HFFc6 (cell line): ENCODE measurements around the gene ARPC4. TPM values are rescaled to one million over a fixed set of nuclear protein-coding genes. Genes with fewer than 3 reads are reported as not detected.
"Not testable (repeated sequence)": the region's sequence is repeated elsewhere in the genome, so short reads cannot be mapped to it uniquely, and the experiment has no call there.

Experiments used
- DNase-seq: peaks from one replicate; pipeline ENCODE4 v3.0.0-alpha.2; 2018
- H3K27ac Mint-ChIP-seq: 2 replicates; pipeline ENCODE4 v1.8.0; 2020; ENCODE audit warnings: mild to moderate bottlenecking, mixed read lengths
- H3K27me3 Mint-ChIP-seq: 2 replicates; pipeline ENCODE4 v1.8.0; 2021; ENCODE audit warnings: mild to moderate bottlenecking, moderate library complexity, mixed read lengths; ENCODE audit not compliant: insufficient read depth
- H3K36me3 Mint-ChIP-seq: 2 replicates; pipeline ENCODE4 v1.8.0; 2021; ENCODE audit warnings: low read depth, mixed read lengths
- H3K4me1 Mint-ChIP-seq: 2 replicates; pipeline ENCODE4 v1.8.0; 2020; ENCODE audit warnings: low read depth, mixed read lengths
- H3K4me3 Mint-ChIP-seq: 2 replicates; pipeline ENCODE4 v1.8.0; 2020; ENCODE audit warnings: mild to moderate bottlenecking, moderate library complexity, mixed read lengths
- H3K9me3 Mint-ChIP-seq: 2 replicates; pipeline ENCODE4 v1.8.0; 2020; ENCODE audit warnings: mild to moderate bottlenecking, mixed read lengths
- CTCF ChIP-seq: fragments of 200-600 bp; sonication (generic); IDR thresholded peaks from 2 replicates; pipeline ENCODE4 v1.5.0; 2021; ENCODE audit warnings: antibody characterized with exemption, mild to moderate bottlenecking
- total RNA-seq, 6 experiments: library from RNA; stranded (reverse); fragmentation: NEBNext Ultra II Directional; extraction: Animal tissue kit (Norgen Biotek cat#: 25700); gene quantifications; 2 replicates in 1 of 6; 3 replicates in 5 of 6; pipeline ENCODE4 v1.2.3, GENCODE V29; 2021

The ARPC4 gene
- total RNA-seq, 6 experiments from 2014 or later = 252 to 303 (median 266) TPM

GRCh38 chr3:9843715-9844438, 51.0 kb downstream of the ARPC4 start, which contains the start of gene RPUSD3:
TSS of gene RPUSD3 (minus strand) at chr3:9844008. CDS start at chr3:9843990, 18 bp downstream.
- peaks cover 23% of the 10 kb centered on the region for H3K36me3 Mint-ChIP-seq
- H3K27me3 Mint-ChIP-seq = no peaks in the 10 kb centered on the region; the same call in none of the 2 replicates
- H3K27ac Mint-ChIP-seq = peak within 1 kb of the TSS; percentile 81
- peak; percentile 97 for DNase-seq
- H3K9me3 Mint-ChIP-seq = no peaks in the 10 kb centered on the region
- peak within 1 kb of the TSS; percentile 97 for H3K4me3 Mint-ChIP-seq
- peaks cover 14% of the 10 kb centered on the region for H3K4me1 Mint-ChIP-seq
- no peak for TF ChIP-seq CTCF

GRCh38 chr3:9846231-9846630, 53.3 kb downstream of the ARPC4 start:
- no peak overlapping the region for H3K27ac Mint-ChIP-seq
- no peaks in the 10 kb centered on the region for H3K9me3 Mint-ChIP-seq
- no peak for DNase-seq
- no peaks in the 10 kb centered on the region; the same call in none of the 2 replicates for H3K27me3 Mint-ChIP-seq
- no peak for TF ChIP-seq CTCF
- H3K4me3 Mint-ChIP-seq = no peak overlapping the region
- H3K4me1 Mint-ChIP-seq = peaks cover 14% of the 10 kb centered on the region
- peaks cover 14% of the 10 kb centered on the region for H3K36me3 Mint-ChIP-seq

GRCh38 chr3:9846931-9847488, 54.1 kb downstream of the ARPC4 start:
- no peaks in the 10 kb centered on the region for H3K9me3 Mint-ChIP-seq
- no peaks in the 10 kb centered on the region; the same call in none of the 2 replicates for H3K27me3 Mint-ChIP-seq
- peaks cover 6% of the 10 kb centered on the region for H3K36me3 Mint-ChIP-seq
- DNase-seq = no peak
- no peak for TF ChIP-seq CTCF
- no peak overlapping the region for H3K27ac Mint-ChIP-seq
- H3K4me1 Mint-ChIP-seq = peaks cover 12% of the 10 kb centered on the region
- no peak overlapping the region for H3K4me3 Mint-ChIP-seq

GRCh38 chr3:9847870-9848269, 55.0 kb downstream of the ARPC4 start:
- H3K9me3 Mint-ChIP-seq, H3K4me3 Mint-ChIP-seq, H3K27ac Mint-ChIP-seq, H3K4me1 Mint-ChIP-seq, H3K36me3 Mint-ChIP-seq, DNase-seq, H3K27me3 Mint-ChIP-seq: not testable (repeated sequence)

- not testable (repeated sequence) for H3K9me3 Mint-ChIP-seq, H3K36me3 Mint-ChIP-seq, H3K4me1 Mint-ChIP-seq, H3K27ac Mint-ChIP-seq, H3K4me3 Mint-ChIP-seq, H3K27me3 Mint-ChIP-seq
- TF ChIP-seq CTCF = peak; percentile 83
- peak; percentile 32 for DNase-seq
Measured at GRCh38 chr3:9848860-9849259, 56.0 kb downstream of the ARPC4 start.

GRCh38 chr3:9851383-9851782, 58.5 kb downstream of the ARPC4 start:
- not testable (repeated sequence) for H3K36me3 Mint-ChIP-seq, H3K4me3 Mint-ChIP-seq, H3K27ac Mint-ChIP-seq, H3K9me3 Mint-ChIP-seq, H3K4me1 Mint-ChIP-seq, H3K27me3 Mint-ChIP-seq, DNase-seq

- not testable (repeated sequence) for H3K27ac Mint-ChIP-seq, H3K36me3 Mint-ChIP-seq, H3K4me3 Mint-ChIP-seq, DNase-seq, H3K27me3 Mint-ChIP-seq, H3K4me1 Mint-ChIP-seq, H3K9me3 Mint-ChIP-seq
Measured at GRCh38 chr3:9851926-9852325, 59.0 kb downstream of the ARPC4 start.
